ENCODE data around the gene RAD51AP2. TPM values are rescaled to one million over a fixed set of nuclear protein-coding genes. Genes with fewer than 3 reads are reported as not detected.

Gene RAD51AP2
- total and polyA plus RNA-seq, 2 of the 13 experiments (the other 11 are each of a cell fraction or from before 2014, with no cell fraction given), result 0.11 to 0.12 TPM

DNA sequence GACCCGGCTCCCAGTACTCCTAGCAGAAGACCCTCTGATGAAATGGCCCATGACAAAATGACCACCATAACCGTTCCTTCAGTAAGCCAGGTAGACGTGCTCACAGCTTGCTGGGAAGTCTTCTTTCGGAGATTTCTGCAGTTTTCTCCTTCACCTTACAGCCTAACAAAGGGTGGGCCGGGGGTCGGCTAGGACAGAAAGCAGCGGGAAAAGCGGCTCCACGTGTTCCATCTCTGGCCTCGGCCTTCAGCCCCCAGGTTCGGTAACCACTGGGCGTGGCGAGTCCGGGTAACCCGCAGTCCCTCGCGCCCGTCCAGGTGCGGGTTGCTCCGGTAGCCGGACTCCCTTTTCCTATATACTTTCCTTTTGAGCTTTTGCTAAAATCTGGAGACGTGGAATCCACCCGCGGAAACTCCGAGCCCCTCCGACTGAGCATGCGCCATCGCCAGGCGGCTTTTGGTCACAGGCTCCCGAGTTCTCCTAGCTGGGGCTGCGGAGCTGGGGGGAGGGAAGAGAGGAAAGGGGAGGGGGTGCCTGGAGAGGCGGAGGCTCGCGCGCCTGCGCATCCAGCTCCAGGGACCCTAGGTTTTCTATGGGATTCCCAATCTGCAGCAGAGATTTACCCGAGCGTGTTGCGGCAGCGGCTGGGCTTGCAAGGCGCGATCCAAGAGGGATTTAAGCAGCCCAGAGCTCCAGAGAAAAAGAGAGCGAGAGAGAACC, 22.0 kb upstream of the RAD51AP2 start, which contains the start of gene VSNL1 (continued):
- TF ChIP-seq, protein P1, sequence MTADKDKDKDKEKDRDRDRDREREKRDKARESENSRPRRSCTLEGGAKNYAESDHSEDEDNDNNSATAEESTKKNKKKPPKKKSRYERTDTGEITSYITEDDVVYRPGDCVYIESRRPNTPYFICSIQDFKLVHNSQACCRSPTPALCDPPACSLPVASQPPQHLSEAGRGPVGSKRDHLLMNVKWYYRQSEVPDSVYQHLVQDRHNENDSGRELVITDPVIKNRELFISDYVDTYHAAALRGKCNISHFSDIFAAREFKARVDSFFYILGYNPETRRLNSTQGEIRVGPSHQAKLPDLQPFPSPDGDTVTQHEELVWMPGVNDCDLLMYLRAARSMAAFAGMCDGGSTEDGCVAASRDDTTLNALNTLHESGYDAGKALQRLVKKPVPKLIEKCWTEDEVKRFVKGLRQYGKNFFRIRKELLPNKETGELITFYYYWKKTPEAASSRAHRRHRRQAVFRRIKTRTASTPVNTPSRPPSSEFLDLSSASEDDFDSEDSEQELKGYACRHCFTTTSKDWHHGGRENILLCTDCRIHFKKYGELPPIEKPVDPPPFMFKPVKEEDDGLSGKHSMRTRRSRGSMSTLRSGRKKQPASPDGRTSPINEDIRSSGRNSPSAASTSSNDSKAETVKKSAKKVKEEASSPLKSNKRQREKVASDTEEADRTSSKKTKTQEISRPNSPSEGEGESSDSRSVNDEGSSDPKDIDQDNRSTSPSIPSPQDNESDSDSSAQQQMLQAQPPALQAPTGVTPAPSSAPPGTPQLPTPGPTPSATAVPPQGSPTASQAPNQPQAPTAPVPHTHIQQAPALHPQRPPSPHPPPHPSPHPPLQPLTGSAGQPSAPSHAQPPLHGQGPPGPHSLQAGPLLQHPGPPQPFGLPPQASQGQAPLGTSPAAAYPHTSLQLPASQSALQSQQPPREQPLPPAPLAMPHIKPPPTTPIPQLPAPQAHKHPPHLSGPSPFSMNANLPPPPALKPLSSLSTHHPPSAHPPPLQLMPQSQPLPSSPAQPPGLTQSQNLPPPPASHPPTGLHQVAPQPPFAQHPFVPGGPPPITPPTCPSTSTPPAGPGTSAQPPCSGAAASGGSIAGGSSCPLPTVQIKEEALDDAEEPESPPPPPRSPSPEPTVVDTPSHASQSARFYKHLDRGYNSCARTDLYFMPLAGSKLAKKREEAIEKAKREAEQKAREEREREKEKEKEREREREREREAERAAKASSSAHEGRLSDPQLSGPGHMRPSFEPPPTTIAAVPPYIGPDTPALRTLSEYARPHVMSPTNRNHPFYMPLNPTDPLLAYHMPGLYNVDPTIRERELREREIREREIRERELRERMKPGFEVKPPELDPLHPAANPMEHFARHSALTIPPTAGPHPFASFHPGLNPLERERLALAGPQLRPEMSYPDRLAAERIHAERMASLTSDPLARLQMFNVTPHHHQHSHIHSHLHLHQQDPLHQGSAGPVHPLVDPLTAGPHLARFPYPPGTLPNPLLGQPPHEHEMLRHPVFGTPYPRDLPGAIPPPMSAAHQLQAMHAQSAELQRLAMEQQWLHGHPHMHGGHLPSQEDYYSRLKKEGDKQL (CRISPR knock-in tag; IDR thresholded peaks at IDR 0.05; ENCODE audit: low read depth), result no peak
- TF ChIP-seq SPEN (CRISPR knock-in tag; IDR thresholded peaks at IDR 0.05; ENCODE audit: low read depth) (0 out of 2 replicates have a peak, but pooled peaks have one; percentile 60), NFIC (IDR thresholded peaks at IDR 0.05; ENCODE audit: low read length) (no peak), ESRRA (CRISPR knock-in tag; IDR thresholded peaks at IDR 0.05; ENCODE audit: low read depth) (peak; percentile 68; the same call in 1 of the 2 replicates), ZNF574 (CRISPR knock-in tag; IDR thresholded peaks at IDR 0.05) (peak; percentile 79), ZNF546 (CRISPR knock-in tag; conservative IDR thresholded peaks at IDR 0.05) (peak; percentile 93), ZSCAN21 (CRISPR knock-in tag; IDR thresholded peaks at IDR 0.05; ENCODE audit: borderline replicate concordance) (no peak), TOE1 (CRISPR knock-in tag; IDR thresholded peaks at IDR 0.05) (peak; percentile 72; the same call in 1 of the 2 replicates), IRX3 (CRISPR knock-in tag; IDR thresholded peaks at IDR 0.05; ENCODE audit: borderline replicate concordance, low read depth) (peak; percentile 91; the same call in 1 of the 2 replicates), NR3C1 (CRISPR knock-in tag; IDR thresholded peaks at IDR 0.05) (no peak), SRY (CRISPR knock-in tag; IDR thresholded peaks at IDR 0.05) (peak; percentile 86; the same call in 1 of the 2 replicates), ZNF543 (CRISPR knock-in tag; IDR thresholded peaks at IDR 0.05) (peak; percentile 59; the same call in 1 of the 2 replicates), ZNF7 (CRISPR knock-in tag; IDR thresholded peaks at IDR 0.05) (no peak), HNF1B (CRISPR knock-in tag; IDR thresholded peaks at IDR 0.05) (peak; percentile 88), ZBTB7A (CRISPR knock-in tag; IDR thresholded peaks at IDR 0.05) (peak; percentile 91), ZNF468 (CRISPR knock-in tag; IDR thresholded peaks at IDR 0.05) (no peak), ZNF234 (CRISPR knock-in tag; conservative IDR thresholded peaks at IDR 0.05) (peak; percentile 52; the same call in 1 of the 2 replicates)
- TF ChIP-seq, protein P2, sequence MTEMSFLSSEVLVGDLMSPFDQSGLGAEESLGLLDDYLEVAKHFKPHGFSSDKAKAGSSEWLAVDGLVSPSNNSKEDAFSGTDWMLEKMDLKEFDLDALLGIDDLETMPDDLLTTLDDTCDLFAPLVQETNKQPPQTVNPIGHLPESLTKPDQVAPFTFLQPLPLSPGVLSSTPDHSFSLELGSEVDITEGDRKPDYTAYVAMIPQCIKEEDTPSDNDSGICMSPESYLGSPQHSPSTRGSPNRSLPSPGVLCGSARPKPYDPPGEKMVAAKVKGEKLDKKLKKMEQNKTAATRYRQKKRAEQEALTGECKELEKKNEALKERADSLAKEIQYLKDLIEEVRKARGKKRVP (CRISPR knock-in tag; IDR thresholded peaks at IDR 0.05), result peak in 1 of 2 experiments; percentile 64; a peak in 2 of 4 replicates

Data from HepG2 (cell line).